ENCODE measurements around the gene NME7.

NME7 gene

DNA sequence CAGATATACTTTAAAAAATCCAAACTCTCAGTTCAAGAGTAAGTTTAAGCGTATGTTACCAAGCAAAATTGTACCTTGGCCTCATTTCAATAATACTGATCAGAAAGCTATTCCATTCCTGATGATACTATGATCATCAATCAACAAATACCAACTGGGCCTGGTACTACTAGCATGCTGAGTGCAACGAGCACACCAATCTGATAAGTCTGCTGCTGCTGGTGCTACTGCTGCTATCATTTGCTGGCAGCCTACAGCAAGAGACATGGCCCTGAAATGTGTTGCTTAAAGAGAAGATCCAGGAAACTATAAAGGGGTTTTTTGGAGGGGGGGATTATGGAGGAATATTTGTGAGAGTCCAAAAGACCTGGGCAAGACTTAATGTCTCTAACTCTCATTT, 39.7 kb downstream of the NME7 start:
- peaks cover 0 to 10% of the 10 kb centered on the region in 2 donors for H3K4me1 ChIP-seq (ENCODE audit: control insufficient read depth in 1 of 2, insufficient read depth in 2 of 2, low read length in 2 of 2)

DNA sequence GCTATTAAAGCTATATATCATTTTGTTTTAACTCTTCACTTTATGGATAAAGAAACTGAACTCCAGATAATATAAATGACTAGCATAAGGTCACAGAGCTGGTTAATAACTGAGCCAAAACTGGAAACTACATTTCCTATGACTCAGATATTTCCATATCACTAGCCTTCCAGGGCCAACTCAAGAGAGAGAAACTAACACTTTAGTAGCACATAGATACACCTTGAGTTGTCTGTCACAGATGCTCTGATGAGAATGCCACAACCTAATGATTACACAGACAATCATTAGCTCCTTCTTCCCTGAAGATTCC, 40.7 kb downstream of the NME7 start:
- Histone ChIP-seq H3K9me3 (ENCODE audit: control insufficient read depth in 1 of 2, low read length in 2 of 2) (no peaks in the 10 kb centered on the region), H3K4me1 (ENCODE audit: control insufficient read depth in 1 of 2, insufficient read depth in 2 of 2, low read length in 2 of 2) (peaks cover 0 to 10% of the 10 kb centered on the region in 2 donors), H3K9ac (ENCODE audit: low read depth in 1 of 2, low read length in 2 of 2) (no peak overlapping the region), H3K27me3 (ENCODE audit: control insufficient read depth in 1 of 2, insufficient read depth in 2 of 2, low read length in 2 of 2) (no peaks in the 10 kb centered on the region), H3K36me3 (ENCODE audit: control insufficient read depth in 1 of 2, insufficient read depth in 2 of 2, low read length in 2 of 2) (no peaks in the 10 kb centered on the region), H3K4me3 (ENCODE audit: low read depth in 1 of 2, low read length in 2 of 2) (no peak overlapping the region), H3K27ac (ENCODE audit: low read depth, low read length) (no peak overlapping the region)

More for the DNA sequence above, 39.7 kb downstream of the NME7 start:
- Histone ChIP-seq H3K27me3 (ENCODE audit: control insufficient read depth in 1 of 2, insufficient read depth in 2 of 2, low read length in 2 of 2) (no peaks in the 10 kb centered on the region), H3K27ac (ENCODE audit: low read depth, low read length) (no peak overlapping the region), H3K36me3 (ENCODE audit: control insufficient read depth in 1 of 2, insufficient read depth in 2 of 2, low read length in 2 of 2) (no peaks in the 10 kb centered on the region), H3K9ac (ENCODE audit: low read depth in 1 of 2, low read length in 2 of 2) (no peak overlapping the region), H3K9me3 (ENCODE audit: control insufficient read depth in 1 of 2, low read length in 2 of 2) (no peaks in the 10 kb centered on the region), H3K4me3 (ENCODE audit: low read depth in 1 of 2, low read length in 2 of 2) (no peak overlapping the region)

DNA sequence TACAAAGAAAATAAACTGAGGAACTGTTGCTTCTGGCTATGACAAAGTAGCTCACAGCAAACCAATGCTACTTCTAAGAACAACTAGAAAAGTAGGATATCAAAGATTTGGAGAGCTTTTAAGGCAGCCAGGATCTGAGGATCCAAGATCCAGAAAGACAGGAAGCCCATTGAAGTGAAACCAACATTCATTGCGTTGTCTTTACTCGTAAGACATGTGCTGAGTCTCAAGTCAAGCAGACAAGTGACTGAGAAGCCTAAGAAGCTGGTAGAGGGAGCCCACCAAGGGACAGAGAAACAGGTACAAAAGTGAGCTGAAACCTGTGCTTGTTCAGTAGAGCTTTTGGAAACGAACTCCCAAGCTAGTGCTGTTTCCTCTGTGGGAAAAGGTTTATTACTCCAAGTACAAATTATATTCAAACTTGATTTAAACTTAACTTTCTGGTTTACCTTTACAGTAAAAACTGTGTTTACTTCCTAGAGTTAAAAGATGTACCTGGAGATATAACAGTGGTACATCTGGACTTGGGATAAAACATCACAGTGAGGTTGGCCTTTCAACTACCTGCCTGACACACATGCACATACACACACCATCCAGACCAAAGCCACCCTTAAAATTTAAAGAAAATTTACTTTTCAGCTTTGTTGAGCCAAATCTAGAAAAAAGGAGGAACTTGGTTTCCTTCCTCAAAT, 41.2 kb downstream of the NME7 start:
- Histone ChIP-seq H3K36me3 (ENCODE audit: control insufficient read depth in 1 of 2, insufficient read depth in 2 of 2, low read length in 2 of 2) (no peaks in the 10 kb centered on the region), H3K27me3 (ENCODE audit: control insufficient read depth in 1 of 2, insufficient read depth in 2 of 2, low read length in 2 of 2) (no peaks in the 10 kb centered on the region), H3K9me3 (ENCODE audit: control insufficient read depth in 1 of 2, low read length in 2 of 2) (no peaks in the 10 kb centered on the region), H3K4me3 (ENCODE audit: low read depth in 1 of 2, low read length in 2 of 2) (no peak overlapping the region), H3K9ac (ENCODE audit: low read depth in 1 of 2, low read length in 2 of 2) (no peak overlapping the region), H3K27ac (ENCODE audit: low read depth, low read length) (no peak overlapping the region), H3K4me1 (ENCODE audit: control insufficient read depth in 1 of 2, insufficient read depth in 2 of 2, low read length in 2 of 2) (peaks cover 0 to 10% of the 10 kb centered on the region in 2 donors)

DNA sequence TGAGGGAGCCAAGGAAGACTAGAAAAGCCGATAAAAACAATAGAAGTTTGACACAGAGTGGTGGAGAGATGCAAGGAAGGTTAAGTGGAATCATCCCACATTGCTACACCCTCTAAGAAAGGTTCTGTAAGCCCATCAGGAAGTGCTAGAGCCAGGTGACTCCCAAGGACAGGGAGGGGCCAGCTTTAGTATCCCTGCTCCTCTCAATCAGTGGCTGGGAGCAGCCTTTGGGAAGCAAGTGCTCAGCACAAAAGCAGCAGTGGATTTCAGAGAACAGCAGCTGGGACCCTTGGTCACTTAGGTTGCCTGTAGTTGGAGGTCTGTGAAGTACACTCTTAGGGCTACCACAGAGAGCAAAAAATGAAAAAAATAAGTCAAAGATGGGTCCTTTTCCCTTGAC, 42.5 kb downstream of the NME7 start:
- H3K4me1 ChIP-seq (ENCODE audit: control insufficient read depth in 1 of 2, insufficient read depth in 2 of 2, low read length in 2 of 2), result peaks cover 0 to 10% of the 10 kb centered on the region in 2 donors
- H3K27ac ChIP-seq (ENCODE audit: low read depth, low read length), result no peak overlapping the region
- no peaks in the 10 kb centered on the region for H3K36me3 ChIP-seq (ENCODE audit: control insufficient read depth in 1 of 2, insufficient read depth in 2 of 2, low read length in 2 of 2)
- no peak overlapping the region for H3K9ac ChIP-seq (ENCODE audit: low read depth in 1 of 2, low read length in 2 of 2)
- H3K9me3 ChIP-seq (ENCODE audit: control insufficient read depth in 1 of 2, low read length in 2 of 2), result no peaks in the 10 kb centered on the region
- H3K27me3 ChIP-seq (ENCODE audit: control insufficient read depth in 1 of 2, insufficient read depth in 2 of 2, low read length in 2 of 2), result no peaks in the 10 kb centered on the region
- no peak overlapping the region for H3K4me3 ChIP-seq (ENCODE audit: low read depth in 1 of 2, low read length in 2 of 2)

DNA sequence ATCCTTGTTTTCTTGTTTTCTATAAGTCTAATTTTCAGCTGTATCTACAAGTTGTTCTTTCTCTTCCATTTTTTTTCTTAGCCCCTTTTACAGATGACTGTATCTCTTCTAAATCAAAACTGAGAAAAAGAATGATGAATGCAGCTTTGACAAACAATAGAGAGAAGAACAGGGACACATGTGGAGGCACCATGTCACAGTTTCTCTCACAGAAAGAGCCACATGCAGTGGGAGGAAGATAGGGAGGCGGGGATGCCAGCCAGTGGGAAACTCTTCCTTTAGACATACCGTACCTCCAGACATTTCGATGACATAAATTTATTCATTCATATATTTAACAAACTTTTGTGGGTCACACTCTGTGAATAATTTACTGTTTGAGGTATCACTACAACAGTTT, 45.5 kb downstream of the NME7 start:
- H3K9ac ChIP-seq (ENCODE audit: low read depth in 1 of 2, low read length in 2 of 2), result no peak overlapping the region
- H3K4me1 ChIP-seq (ENCODE audit: control insufficient read depth in 1 of 2, insufficient read depth in 2 of 2, low read length in 2 of 2), result peaks cover 0 to 7% of the 10 kb centered on the region in 2 donors
- H3K36me3 ChIP-seq (ENCODE audit: control insufficient read depth in 1 of 2, insufficient read depth in 2 of 2, low read length in 2 of 2), result no peaks in the 10 kb centered on the region
- no peaks in the 10 kb centered on the region for H3K27me3 ChIP-seq (ENCODE audit: control insufficient read depth in 1 of 2, insufficient read depth in 2 of 2, low read length in 2 of 2)
- H3K4me3 ChIP-seq (ENCODE audit: low read depth in 1 of 2, low read length in 2 of 2), result no peak overlapping the region
- no peak overlapping the region for H3K27ac ChIP-seq (ENCODE audit: low read depth, low read length)
- no peaks in the 10 kb centered on the region for H3K9me3 ChIP-seq (ENCODE audit: control insufficient read depth in 1 of 2, low read length in 2 of 2)

DNA sequence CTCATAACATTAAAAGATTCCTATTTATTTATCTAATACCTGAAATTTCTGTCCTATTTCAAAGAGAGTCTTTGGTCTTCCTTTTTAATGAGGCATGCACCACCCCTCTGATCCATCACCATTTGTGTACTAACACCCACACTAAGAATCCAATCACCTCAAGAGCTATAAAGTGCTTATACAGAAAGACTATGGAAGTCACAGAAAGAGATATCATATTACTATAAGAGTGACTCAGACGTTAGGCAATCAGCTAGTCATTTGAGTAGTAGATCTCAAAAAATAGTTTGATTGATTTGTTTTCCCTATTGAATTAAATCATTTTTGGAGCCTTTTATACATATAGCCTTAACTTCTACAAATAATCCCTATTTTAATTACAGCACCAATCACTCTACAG, 46.1 kb downstream of the NME7 start:
- no peaks in the 10 kb centered on the region for H3K36me3 ChIP-seq (ENCODE audit: control insufficient read depth in 1 of 2, insufficient read depth in 2 of 2, low read length in 2 of 2)
- H3K27ac ChIP-seq (ENCODE audit: low read depth, low read length), result no peak overlapping the region
- peaks cover 0 to 1% of the 10 kb centered on the region in 2 donors for H3K4me1 ChIP-seq (ENCODE audit: control insufficient read depth in 1 of 2, insufficient read depth in 2 of 2, low read length in 2 of 2)
- no peak overlapping the region for H3K4me3 ChIP-seq (ENCODE audit: low read depth in 1 of 2, low read length in 2 of 2)
- H3K9ac ChIP-seq (ENCODE audit: low read depth in 1 of 2, low read length in 2 of 2), result no peak overlapping the region
- no peaks in the 10 kb centered on the region for H3K27me3 ChIP-seq (ENCODE audit: control insufficient read depth in 1 of 2, insufficient read depth in 2 of 2, low read length in 2 of 2)
- H3K9me3 ChIP-seq (ENCODE audit: control insufficient read depth in 1 of 2, low read length in 2 of 2), result no peaks in the 10 kb centered on the region

DNA sequence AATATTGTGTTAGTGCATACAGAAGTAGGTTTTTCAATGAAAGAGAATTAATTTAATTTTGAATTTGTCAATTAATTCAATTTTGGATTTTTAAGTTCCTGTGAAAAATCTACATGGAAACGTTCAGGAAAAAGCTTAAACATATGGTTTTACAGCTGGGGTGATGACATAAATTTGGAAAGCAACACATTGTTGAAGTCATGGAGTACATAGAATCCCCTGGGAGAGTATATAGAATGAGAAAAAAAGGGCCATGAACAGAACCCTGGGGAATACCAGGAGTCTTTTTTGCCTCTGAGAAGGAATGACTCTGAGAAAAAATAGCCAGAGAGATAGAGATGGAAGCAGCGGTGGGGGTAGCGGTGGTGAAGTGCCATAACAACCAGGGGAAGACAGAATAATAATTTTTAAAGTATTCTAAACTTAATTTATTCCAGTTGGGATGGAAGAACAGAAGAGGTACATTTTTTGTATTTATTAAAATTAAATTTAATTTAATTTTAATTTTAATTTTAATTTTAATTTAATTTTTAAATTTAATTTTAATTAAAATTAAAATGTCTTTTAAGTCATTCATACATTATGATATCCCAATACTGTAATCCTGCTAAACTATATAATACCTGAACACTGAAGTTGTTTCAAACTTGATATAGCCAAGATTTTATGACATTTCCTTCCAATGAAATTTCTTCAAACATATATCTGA, 48.9 kb downstream of the NME7 start:
- Histone ChIP-seq H3K9ac (ENCODE audit: low read depth in 1 of 2, low read length in 2 of 2) (no peak overlapping the region), H3K9me3 (ENCODE audit: control insufficient read depth in 1 of 2, low read length in 2 of 2) (no peaks in the 10 kb centered on the region), H3K4me3 (ENCODE audit: low read depth in 1 of 2, low read length in 2 of 2) (no peak overlapping the region), H3K4me1 (ENCODE audit: control insufficient read depth in 1 of 2, insufficient read depth in 2 of 2, low read length in 2 of 2) (no peaks in the 10 kb centered on the region), H3K27me3 (ENCODE audit: control insufficient read depth in 1 of 2, insufficient read depth in 2 of 2, low read length in 2 of 2) (no peaks in the 10 kb centered on the region), H3K36me3 (ENCODE audit: control insufficient read depth in 1 of 2, insufficient read depth in 2 of 2, low read length in 2 of 2) (no peaks in the 10 kb centered on the region), H3K27ac (ENCODE audit: low read depth, low read length) (no peak overlapping the region)

DNA sequence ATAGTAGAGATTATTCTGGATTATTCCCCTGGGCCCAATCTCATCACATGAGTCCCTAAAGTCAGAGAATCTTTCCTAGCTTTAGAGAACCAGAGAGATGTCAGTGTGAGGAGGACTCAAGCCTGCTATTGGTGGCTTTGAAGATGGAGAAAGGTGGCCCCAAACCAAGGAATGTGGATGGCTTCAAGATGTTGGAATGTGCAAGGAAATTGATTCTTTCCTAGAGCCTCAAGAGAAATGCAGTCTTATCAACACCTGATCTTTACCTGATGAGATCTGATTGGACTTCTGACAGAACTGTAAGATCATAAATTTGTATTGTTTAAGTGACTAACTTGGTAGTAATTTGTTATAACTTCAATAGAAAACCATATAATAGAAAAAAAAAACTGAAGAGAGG, 51.0 kb downstream of the NME7 start:
- Histone ChIP-seq H3K27ac (ENCODE audit: low read depth, low read length) (no peak overlapping the region), H3K4me3 (ENCODE audit: low read depth in 1 of 2, low read length in 2 of 2) (no peak overlapping the region), H3K9me3 (ENCODE audit: control insufficient read depth in 1 of 2, low read length in 2 of 2) (no peaks in the 10 kb centered on the region), H3K9ac (ENCODE audit: low read depth in 1 of 2, low read length in 2 of 2) (no peak overlapping the region), H3K27me3 (ENCODE audit: control insufficient read depth in 1 of 2, insufficient read depth in 2 of 2, low read length in 2 of 2) (no peaks in the 10 kb centered on the region), H3K4me1 (ENCODE audit: control insufficient read depth in 1 of 2, insufficient read depth in 2 of 2, low read length in 2 of 2) (peaks cover 0 to 9% of the 10 kb centered on the region in 2 donors), H3K36me3 (ENCODE audit: control insufficient read depth in 1 of 2, insufficient read depth in 2 of 2, low read length in 2 of 2) (no peaks in the 10 kb centered on the region)

DNA sequence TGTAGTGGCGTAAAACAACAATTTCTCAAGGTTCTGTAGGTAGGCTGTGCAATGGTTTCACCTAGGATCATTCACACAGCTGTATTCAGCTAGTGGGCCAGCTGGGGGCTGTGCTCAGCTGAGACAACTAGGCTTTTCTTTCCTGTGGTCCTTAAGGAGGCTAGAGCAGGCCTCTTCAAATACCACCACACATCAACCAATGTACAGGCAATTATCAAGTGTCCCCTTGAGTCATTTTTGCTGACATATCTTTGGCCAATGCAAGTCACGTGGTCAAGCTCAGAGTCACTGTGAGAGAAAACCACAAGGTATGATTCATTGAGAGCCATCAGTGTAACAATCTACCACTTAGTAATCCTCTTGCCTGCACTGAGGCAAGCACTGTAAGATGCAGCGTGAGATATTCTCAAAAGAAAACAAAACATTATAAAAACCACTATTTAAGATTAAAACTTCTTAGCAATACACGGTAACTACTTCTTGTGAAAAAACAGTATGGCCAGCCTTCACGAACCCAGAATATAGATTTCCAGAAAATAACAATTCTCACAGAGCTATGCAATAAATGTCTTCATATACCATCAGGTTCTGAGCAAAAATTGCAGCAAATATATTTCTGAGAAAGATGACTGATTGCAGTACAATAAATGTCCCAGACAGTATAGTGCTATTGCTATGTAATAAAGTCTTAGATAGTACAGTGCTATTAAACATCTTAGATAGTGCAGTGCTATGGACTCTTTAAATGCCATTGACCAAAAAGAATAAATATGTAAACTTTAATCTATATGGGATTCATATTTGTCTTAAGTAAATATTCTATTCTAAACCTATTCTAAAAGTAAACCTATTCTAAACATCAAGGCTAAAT, 55.3 kb downstream of the NME7 start:
- Histone ChIP-seq H3K27me3 (ENCODE audit: control insufficient read depth in 1 of 2, insufficient read depth in 2 of 2, low read length in 2 of 2) (no peaks in the 10 kb centered on the region), H3K9ac (ENCODE audit: low read depth in 1 of 2, low read length in 2 of 2) (no peak overlapping the region), H3K36me3 (ENCODE audit: control insufficient read depth in 1 of 2, insufficient read depth in 2 of 2, low read length in 2 of 2) (no peaks in the 10 kb centered on the region), H3K4me1 (ENCODE audit: control insufficient read depth in 1 of 2, insufficient read depth in 2 of 2, low read length in 2 of 2) (peaks cover 4 to 9% of the 10 kb centered on the region in 2 donors), H3K9me3 (ENCODE audit: control insufficient read depth in 1 of 2, low read length in 2 of 2) (no peaks in the 10 kb centered on the region), H3K4me3 (ENCODE audit: low read depth in 1 of 2, low read length in 2 of 2) (no peak overlapping the region), H3K27ac (ENCODE audit: low read depth, low read length) (no peak overlapping the region)
